Activated CD4-positive, alpha-beta T cell treated with anti-CD3 and anti-CD28 coated beads for 4 hours (primary cell): Measurements from ENCODE around the gene ZFP69.
"Not testable (repeated sequence)": the region's sequence is repeated elsewhere in the genome, so short reads cannot be mapped to it uniquely, and the experiment has no call there.

ENCODE experiments used
- DNase-seq, 2 donors: peaks; one replicate each; pipeline ENCODE4 v3.0.0-alpha.2; 2020

The ZFP69 gene

GRCh38 chr1:40476924-40477677 lies at the start of gene ZFP69:
TSS of gene ZFP69 (plus strand) at chr1:40477290. CDS start at chr1:40479362, 2,072 bp downstream.
- peak; percentile 68 to 69 for DNase-seq

DNA sequence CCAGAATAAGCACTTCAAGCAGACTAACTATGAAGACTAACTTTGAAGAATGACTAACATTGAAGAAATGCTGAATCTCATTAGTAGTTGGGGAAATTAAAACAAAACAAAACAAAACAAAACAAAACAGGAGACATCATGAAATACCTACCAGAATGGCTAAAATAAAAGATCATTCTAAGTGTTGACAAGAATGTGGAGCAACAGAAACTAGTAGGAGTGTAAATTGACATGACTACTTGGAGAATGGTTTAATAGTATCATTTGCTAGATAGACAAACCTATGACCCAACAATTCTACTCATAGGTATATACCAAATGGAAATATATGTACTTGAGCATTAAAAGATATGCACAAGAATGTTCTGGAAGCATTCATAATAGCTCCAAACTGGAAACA lies 45.7 kb upstream of the ZFP69 start:
- no peak for DNase-seq

DNA sequence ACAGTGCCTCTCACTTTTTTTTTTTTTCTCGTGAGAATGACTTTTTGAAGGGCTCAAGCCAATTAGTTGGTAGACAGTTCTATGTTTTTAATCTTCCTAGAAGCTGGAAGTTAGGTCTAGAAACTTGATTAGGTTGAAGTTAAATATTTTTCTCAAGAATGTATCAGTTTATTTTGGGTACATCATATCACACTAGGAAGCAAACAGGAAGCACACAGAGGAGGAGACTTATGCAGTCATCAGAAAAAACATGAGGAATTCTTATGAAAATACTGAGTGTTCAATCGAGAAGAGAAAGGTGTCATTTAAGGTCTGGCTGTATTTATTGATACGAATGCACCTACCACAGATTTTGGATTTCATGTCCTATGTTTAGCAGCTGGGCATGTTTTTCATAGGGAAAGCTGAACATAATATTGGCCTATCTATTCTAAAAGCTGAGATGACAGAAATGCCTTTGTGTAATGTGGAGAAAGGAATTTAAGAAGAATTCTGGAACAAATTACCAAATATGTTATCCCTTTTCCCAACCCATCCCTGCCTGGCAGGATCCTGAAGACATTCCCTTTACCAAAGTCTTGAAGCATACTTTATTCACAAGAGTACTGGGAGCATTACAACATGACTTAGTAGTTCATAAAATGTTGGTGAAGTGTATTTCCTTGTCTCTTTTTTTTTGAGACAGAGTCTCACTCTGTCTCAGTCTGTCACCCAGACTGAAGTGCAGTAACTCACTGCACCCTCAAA lies 44.3 kb upstream of the ZFP69 start:
- DNase-seq = no peak

- DNase-seq = no peak
Measured at GRCh38 chr1:40435471-40435870, 41.6 kb upstream of the ZFP69 start.

GRCh38 chr1:40435876-40436275 lies 41.2 kb upstream of the ZFP69 start:
- DNase-seq = no peak

GRCh38 chr1:40438391-40439015 lies 38.6 kb upstream of the ZFP69 start:
- peak; percentile 13 to 36 for DNase-seq

DNA sequence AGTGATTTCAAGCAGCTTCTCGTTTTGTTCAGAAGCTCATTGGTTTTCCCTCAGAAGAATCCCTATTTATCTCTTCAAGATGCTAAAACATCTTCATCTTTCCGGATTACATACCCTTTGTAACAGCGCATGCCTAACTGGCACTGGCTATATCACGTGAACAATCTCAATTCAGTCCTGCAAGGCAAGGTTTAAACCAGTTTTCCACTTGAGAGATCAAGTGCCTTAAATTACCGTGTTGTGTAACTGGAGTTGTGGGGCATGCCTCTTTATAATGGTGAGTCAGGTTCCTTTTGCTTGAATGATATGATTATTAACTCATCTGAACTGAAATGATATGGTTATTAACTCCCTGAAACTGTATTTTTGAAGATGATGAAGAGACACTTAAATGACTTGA lies 37.8 kb upstream of the ZFP69 start:
- no peak for DNase-seq

- DNase-seq = peak; percentile 85 to 91
Measured at GRCh38 chr1:40449684-40450494, 27.2 kb upstream of the ZFP69 start, which contains the start of gene ZFP69B. TSS of gene ZFP69B (plus strand) at chr1:40450476. CDS start at chr1:40450962, 486 bp downstream.

DNA sequence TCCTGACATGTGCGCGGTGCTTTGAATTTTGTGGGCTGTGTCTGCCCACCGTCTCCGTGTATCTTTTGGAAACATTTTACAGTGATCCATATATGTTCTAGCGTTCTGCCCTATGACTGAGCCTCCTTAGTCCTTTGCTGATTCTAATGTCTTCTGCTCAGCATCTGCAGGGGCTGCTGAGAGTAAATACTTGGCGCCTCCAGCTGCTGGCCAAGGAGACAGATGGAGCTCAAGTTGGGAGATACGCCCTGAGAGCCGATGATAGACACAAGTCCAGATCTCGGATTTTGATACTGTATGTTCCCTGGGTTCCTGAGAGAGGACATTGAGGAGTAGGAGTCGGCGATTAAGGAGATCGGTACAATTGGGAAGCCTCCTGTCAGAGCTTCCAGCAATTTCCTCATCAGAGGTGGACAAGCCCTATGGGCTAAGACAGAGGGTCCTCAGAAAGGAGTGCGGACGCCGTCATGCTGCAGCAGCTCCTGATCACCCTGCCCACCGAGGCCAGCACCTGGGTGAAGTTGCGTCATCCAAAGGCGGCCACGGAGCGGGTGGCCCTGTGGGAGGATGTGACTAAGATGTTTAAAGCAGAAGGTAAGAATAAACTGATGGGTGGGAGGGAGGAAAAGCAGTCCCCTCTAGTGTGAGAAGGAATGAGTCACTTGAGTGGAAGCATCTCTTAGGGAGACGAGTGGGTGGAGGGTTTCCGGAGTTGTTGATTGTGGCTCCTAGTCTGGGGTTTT lies 26.4 kb upstream of the ZFP69 start:
- peak; percentile 88 for DNase-seq

DNA sequence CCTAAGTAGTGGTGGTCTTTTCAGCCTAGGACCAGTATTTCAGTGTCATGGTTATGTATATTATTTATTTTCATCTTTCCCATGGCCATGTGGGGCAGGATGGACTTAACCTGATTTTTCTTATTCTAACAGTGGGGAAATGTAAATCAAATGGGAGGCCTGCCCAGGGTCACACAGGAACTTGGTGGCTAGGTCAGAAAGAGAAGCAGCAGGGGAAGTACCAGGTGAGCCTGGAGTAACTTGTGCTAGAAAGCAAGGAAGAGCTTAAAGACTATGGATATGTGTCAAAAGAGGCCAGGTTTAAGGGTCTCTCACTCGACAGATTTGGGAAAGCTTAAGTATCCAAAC lies 25.9 kb upstream of the ZFP69 start:
- no peak for DNase-seq

- DNase-seq = no peak
Measured at GRCh38 chr1:40454873-40455272, 22.2 kb upstream of the ZFP69 start.

DNA sequence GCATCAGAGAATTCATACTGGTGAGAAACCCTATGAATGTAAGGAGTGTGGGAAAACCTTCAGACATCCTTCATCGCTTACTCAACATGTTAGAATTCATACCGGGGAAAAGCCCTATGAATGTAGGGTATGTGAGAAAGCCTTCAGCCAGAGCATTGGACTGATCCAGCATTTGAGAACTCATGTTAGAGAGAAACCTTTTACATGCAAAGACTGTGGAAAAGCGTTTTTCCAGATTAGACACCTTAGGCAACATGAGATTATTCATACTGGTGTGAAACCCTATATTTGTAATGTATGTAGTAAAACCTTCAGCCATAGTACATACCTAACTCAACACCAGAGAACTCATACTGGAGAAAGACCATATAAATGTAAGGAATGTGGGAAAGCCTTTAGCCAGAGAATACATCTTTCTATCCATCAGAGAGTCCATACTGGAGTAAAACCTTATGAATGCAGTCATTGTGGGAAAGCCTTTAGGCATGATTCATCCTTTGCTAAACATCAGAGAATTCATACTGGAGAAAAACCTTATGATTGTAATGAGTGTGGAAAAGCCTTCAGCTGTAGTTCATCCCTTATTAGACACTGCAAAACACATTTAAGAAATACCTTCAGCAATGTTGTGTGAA lies 14.0 kb upstream of the ZFP69 start:
- no peak for DNase-seq

DNA sequence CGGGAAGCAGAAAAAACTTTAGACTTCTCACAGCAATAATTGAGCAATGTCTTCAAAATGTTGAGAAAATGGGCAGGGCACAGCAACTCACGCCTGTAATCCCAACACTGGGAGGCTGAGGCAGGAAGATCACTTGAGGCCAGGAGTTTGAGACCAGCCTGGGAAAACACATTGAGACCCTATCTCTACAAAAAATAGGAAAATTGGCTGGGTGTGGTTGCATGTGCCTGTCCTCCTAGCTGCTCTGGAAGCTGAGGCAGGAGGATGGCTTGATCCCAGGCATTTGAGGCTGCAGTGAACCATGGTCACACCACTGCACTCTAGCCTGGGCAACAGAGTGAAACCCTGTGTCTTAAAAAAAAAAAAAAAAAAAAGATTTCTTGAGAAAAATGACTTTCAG lies 7.8 kb upstream of the ZFP69 start:
- DNase-seq = no peak

DNA sequence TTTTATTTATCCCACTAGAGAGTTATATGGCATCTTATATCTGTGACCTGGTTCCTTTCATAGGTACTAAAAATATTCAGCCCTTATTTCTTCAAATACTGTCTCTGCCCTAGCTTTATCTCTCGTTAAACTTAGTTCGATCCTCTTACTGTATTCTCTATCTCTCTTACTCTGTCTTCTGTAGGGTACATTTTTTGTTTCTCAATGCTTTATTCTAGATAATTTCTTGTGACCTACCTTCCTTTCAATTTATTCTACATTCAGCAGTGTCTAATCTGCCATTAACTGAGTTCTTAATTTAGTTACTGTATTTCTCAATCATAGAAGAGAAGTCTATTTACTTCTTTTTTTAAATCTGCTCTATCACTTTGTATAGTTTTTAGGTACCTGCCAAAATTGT lies 1.8 kb upstream of the ZFP69 start:
- no peak for DNase-seq

GRCh38 chr1:40477678-40478053 lies 576 bp downstream of the ZFP69 start:
- peak; percentile 28 for DNase-seq

DNA sequence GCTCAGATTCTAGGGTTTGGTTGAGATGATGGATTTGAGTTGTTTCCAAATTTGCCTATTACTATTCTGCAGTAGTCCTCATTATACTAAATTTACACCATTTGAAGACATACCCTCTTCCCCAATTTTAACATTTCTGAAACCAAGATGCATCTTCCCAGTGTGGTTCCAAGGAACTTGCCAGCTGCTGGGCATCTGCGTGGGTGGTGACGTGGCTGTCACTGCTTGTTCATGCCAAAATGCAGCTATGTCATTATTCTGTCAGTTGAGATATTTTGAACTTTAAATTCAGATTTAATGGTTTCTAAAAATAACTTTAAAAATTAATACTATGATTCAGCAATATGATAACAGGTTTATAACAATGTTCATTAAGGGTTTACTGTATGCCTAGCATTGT lies 1.2 kb downstream of the ZFP69 start:
- no peak for DNase-seq

GRCh38 chr1:40479156-40479555 lies 2.1 kb downstream of the ZFP69 start:
- DNase-seq = no peak

- no peak for DNase-seq
Measured at GRCh38 chr1:40495315-40495903, 18.3 kb downstream of the ZFP69 start.

GRCh38 chr1:40502651-40503050 lies 25.6 kb downstream of the ZFP69 start:
- DNase-seq = not testable (repeated sequence)

- no peak for DNase-seq
Measured at GRCh38 chr1:40507973-40508372, 30.9 kb downstream of the ZFP69 start.
